Panc1 (cell line): ENCODE results near the gene ZDHHC14. TPM values are rescaled to one million over a fixed set of nuclear protein-coding genes. Genes with fewer than 3 reads are reported as not detected.

Source experiments
- ATAC-seq: fragments of 200-7000 bp; cut with Tn5 transposase; 2 replicates; pipeline ENCODE4 v1.9.1; 2020; ENCODE audit warnings: mild to moderate bottlenecking, moderate library complexity
- BruUV-seq: library from RNA; stranded (reverse); fragments of 400-500 nt; replicated peaks from 2 replicates; lab custom pipeline; 2021; lab: Mats Ljungman, UMichigan
- CTCF ChIA-PET: fragments of 300-600 bp; sonication (Branson Sonifier 250); formaldehyde crosslinking; loops from one replicate; lab custom pipeline; 2022; ENCODE audit warnings: antibody characterized with exemption; lab: Charles Lee
- POLR2A ChIA-PET: fragments of 300-600 bp; sonication (Branson Sonifier 250); formaldehyde crosslinking; loops from one replicate; lab custom pipeline; 2022; ENCODE audit warnings: antibody characterized with exemption; lab: Charles Lee
- DNase-seq: peaks from one replicate; pipeline ENCODE4 v3.0.0-alpha.2; 2010; ENCODE audit warnings: low read depth, low spot score
- H3K27ac ChIP-seq: 2 replicates; pipeline ENCODE4 v1.5.1; 2011; ENCODE audit warnings: mild to moderate bottlenecking, low read length, inconsistent platforms
- H3K27me3 ChIP-seq: fragments of 200-500 bp; sonication (Bioruptor generic); 2 replicates; pipeline ENCODE4 v1.6.0; 2014; ENCODE audit warnings: low read length, inconsistent platforms; ENCODE audit not compliant: control insufficient read depth, insufficient read depth
- H3K36me3 ChIP-seq: fragments of 200-500 bp; sonication (Bioruptor generic); 2 replicates; pipeline ENCODE4 v1.5.1; 2014; ENCODE audit warnings: inconsistent platforms, mild to moderate bottlenecking, low read length, moderate library complexity; ENCODE audit not compliant: control insufficient read depth, insufficient read depth
- H3K4me1 ChIP-seq: 2 replicates; pipeline ENCODE4 v1.5.1; 2011; ENCODE audit warnings: inconsistent platforms, mild to moderate bottlenecking, low read length, moderate library complexity; ENCODE audit not compliant: control insufficient read depth, insufficient read depth
- H3K4me3 ChIP-seq, 2 experiments: 2 replicates each; pipeline ENCODE4 v1.5.1; 2011 to 2012; ENCODE audit warnings: low read depth in 2 of 2, low read length in 2 of 2, mild to moderate bottlenecking in 2 of 2, inconsistent platforms in 1 of 2, moderate library complexity in 1 of 2
- H3K9me3 ChIP-seq: fragments of 200-500 bp; sonication (Bioruptor generic); 2 replicates; pipeline ENCODE4 v1.5.1; 2014; ENCODE audit warnings: low read depth, mild to moderate bottlenecking, inconsistent platforms, low read length, moderate library complexity; ENCODE audit not compliant: control insufficient read depth, insufficient read depth
- CTCF ChIP-seq: fragments of 450-650 bp; IDR thresholded peaks from 2 replicates; pipeline ENCODE4 v1.5.1; 2017; ENCODE audit warnings: mild to moderate bottlenecking
- POLR2AphosphoS5 ChIP-seq: IDR thresholded peaks from 2 replicates; pipeline ENCODE4 v1.6.1; 2012; ENCODE audit warnings: mild to moderate bottlenecking, low read depth, low read length, moderate library complexity
- REST ChIP-seq, 2 experiments: IDR thresholded peaks; 2 replicates each; pipeline ENCODE4 v1.6.1; 2011 to 2012; ENCODE audit warnings: low read depth in 2 of 2, control low read depth in 1 of 2, low read length in 1 of 2, mild to moderate bottlenecking in 1 of 2, moderate library complexity in 1 of 2; ENCODE audit not compliant: insufficient read depth in 1 of 2
- SIN3A ChIP-seq: IDR thresholded peaks from 2 replicates; pipeline ENCODE4 v1.6.1; 2012; ENCODE audit warnings: low read depth, mild to moderate bottlenecking, low read length, moderate library complexity, borderline replicate concordance; ENCODE audit not compliant: insufficient read depth
- TCF7L2 ChIP-seq: IDR thresholded peaks from 2 replicates; pipeline ENCODE4 v1.6.1; 2011; ENCODE audit warnings: mild to moderate bottlenecking, low read depth, low read length, inconsistent platforms
- in situ Hi-C: cut with HindIII; loops from 2 replicates; pipeline ENCODE4 v1.10.0; 2016; ENCODE audit warnings: low sequenced_read_pairs, low pct_unique_long_range_greater_than_20kb
- intact Hi-C: fragments of 100-400 bp; cut with micrococcal nuclease; formaldehyde crosslinking; loops from one replicate; pipeline ENCODE4 v1.10.0; 2022; ENCODE audit not compliant: unreplicated experiment
- total RNA-seq: library from RNA; stranded (reverse); gene quantifications from one replicate; pipeline ENCODE4 v1.2.1, GENCODE V29; 2021; ENCODE audit not compliant: unreplicated experiment

ZDHHC14 gene
- total RNA-seq, 1 experiment from 2014 or later: 19.9 TPM

GRCh38 chr6:157494132-157494710 lies 113.2 kb downstream of the ZDHHC14 start:
- no TSS peak for BruUV-seq
- no peaks in the 10 kb centered on the region for H3K27me3 ChIP-seq
- ATAC-seq (no peak), DNase-seq (no peak)
- no peak overlapping the region for H3K4me3 ChIP-seq
- no peaks in the 10 kb centered on the region for H3K9me3 ChIP-seq
- no peak overlapping the region for H3K27ac ChIP-seq
- intact Hi-C loops: no loop called here
- ChIA-PET CTCF (no interaction called here), POLR2A (no interaction called here)
- no peaks in the 10 kb centered on the region for H3K4me1 ChIP-seq
- H3K36me3 ChIP-seq: no peaks in the 10 kb centered on the region
- TF ChIP-seq SIN3A (no peak), TCF7L2 (no peak)
- in situ Hi-C loops: no loop called here

GRCh38 chr6:157496534-157497095 lies 115.6 kb downstream of the ZDHHC14 start:
- DNase-seq (no peak), ATAC-seq (no peak)
- ChIA-PET CTCF (no interaction called here), POLR2A (no interaction called here)
- TF ChIP-seq POLR2AphosphoS5 (no peak), REST (IDR thresholded peaks at IDR 0.05; ENCODE audit: insufficient read depth in 1 of 2, low read depth in 2 of 2, low read length in 1 of 2) (no peak), TCF7L2 (no peak)
- Histone ChIP-seq H3K36me3 (no peaks in the 10 kb centered on the region), H3K27me3 (no peaks in the 10 kb centered on the region), H3K27ac (no peak overlapping the region), H3K9me3 (no peaks in the 10 kb centered on the region), H3K4me1 (no peaks in the 10 kb centered on the region), H3K4me3 (no peak overlapping the region)
- intact Hi-C loops: no loop called here
- BruUV-seq: no TSS peak
- in situ Hi-C loops: no loop called here

- intact Hi-C loops (no loop called here), in situ Hi-C loops (no loop called here)
- H3K36me3 ChIP-seq: no peaks in the 10 kb centered on the region
- DNase-seq (no peak), ATAC-seq (no peak)
- H3K9me3 ChIP-seq: no peaks in the 10 kb centered on the region
- H3K27me3 ChIP-seq: no peaks in the 10 kb centered on the region
- CTCF ChIA-PET: no interaction called here
- no peak for TF ChIP-seq POLR2AphosphoS5
- no peak for TF ChIP-seq REST (IDR thresholded peaks at IDR 0.05; ENCODE audit: insufficient read depth in 1 of 2, low read depth in 2 of 2, low read length in 1 of 2)
- no peak for TF ChIP-seq SIN3A
- TF ChIP-seq TCF7L2: no peak
- no peak for TF ChIP-seq CTCF
- H3K4me3 ChIP-seq: no peak overlapping the region
- H3K27ac ChIP-seq: no peak overlapping the region
- H3K4me1 ChIP-seq: no peaks in the 10 kb centered on the region
- no TSS peak for BruUV-seq
- POLR2A ChIA-PET: no interaction called here
Observed at GRCh38 chr6:157497579-157497978, 116.6 kb downstream of the ZDHHC14 start.
